BE2C (cell line): ENCODE measurements around the gene TSPAN3.

Experiments
- DNase-seq: peaks from one replicate; pipeline ENCODE4 v3.0.0-alpha.2; 2020
- H3K27me3 ChIP-seq: fragments of 250-450 bp; sonication (Bioruptor Pico); 2 replicates; pipeline ENCODE4 v1.5.1; 2020; ENCODE audit warnings: mild to moderate bottlenecking
- H3K36me3 ChIP-seq: fragments of 250-450 bp; sonication (Bioruptor Pico); 2 replicates; pipeline ENCODE4 v1.5.1; 2020; ENCODE audit warnings: mild to moderate bottlenecking
- H3K4me1 ChIP-seq: fragments of 250-450 bp; sonication (Bioruptor Pico); 2 replicates; pipeline ENCODE4 v1.5.1; 2020
- H3K4me3 ChIP-seq: 2 replicates; pipeline ENCODE4 v1.5.1; 2011; ENCODE audit warnings: low read depth, low read length
- H3K9me3 ChIP-seq: fragments of 250-450 bp; sonication (Bioruptor Pico); 2 replicates; pipeline ENCODE4 v1.5.1; 2020
- TF ChIP-seq, protein P1 (sequence below): IDR thresholded peaks from 2 replicates; pipeline ENCODE4 v1.5.1; 2012; ENCODE audit warnings: mild to moderate bottlenecking, low read depth, low read length

TSPAN3 gene

DNA sequence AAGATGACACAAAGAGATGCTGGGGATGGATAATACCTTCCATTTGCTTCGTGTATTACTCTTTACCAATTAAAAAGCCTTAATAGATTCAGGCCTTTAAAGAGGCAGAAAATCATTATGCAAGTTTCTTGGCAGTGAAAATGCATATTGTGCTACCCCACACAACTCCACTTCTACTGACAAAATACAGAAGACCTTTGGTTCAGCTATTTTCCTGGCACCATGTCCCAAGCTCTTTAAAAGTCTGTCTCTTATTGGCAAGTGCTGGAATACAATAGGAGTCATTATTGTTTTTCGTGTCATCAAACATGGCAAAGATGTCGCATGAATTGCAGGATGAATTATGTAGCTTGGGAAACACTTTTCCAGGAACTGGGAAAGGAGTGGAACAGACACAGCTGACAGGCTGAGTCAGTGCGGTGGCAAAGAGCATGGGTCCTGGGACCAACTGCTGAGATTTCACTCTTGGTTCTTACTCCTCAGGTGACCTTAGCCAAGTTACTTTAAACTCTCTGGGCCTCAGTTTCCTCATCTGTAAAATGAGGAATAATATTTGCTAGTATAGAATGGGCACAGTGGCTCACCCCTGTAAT is 5.5 kb upstream of the TSPAN3 start:
- no peak overlapping the region for H3K4me3 ChIP-seq
- TF ChIP-seq, protein P1, sequence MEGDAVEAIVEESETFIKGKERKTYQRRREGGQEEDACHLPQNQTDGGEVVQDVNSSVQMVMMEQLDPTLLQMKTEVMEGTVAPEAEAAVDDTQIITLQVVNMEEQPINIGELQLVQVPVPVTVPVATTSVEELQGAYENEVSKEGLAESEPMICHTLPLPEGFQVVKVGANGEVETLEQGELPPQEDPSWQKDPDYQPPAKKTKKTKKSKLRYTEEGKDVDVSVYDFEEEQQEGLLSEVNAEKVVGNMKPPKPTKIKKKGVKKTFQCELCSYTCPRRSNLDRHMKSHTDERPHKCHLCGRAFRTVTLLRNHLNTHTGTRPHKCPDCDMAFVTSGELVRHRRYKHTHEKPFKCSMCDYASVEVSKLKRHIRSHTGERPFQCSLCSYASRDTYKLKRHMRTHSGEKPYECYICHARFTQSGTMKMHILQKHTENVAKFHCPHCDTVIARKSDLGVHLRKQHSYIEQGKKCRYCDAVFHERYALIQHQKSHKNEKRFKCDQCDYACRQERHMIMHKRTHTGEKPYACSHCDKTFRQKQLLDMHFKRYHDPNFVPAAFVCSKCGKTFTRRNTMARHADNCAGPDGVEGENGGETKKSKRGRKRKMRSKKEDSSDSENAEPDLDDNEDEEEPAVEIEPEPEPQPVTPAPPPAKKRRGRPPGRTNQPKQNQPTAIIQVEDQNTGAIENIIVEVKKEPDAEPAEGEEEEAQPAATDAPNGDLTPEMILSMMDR: no peak

DNA sequence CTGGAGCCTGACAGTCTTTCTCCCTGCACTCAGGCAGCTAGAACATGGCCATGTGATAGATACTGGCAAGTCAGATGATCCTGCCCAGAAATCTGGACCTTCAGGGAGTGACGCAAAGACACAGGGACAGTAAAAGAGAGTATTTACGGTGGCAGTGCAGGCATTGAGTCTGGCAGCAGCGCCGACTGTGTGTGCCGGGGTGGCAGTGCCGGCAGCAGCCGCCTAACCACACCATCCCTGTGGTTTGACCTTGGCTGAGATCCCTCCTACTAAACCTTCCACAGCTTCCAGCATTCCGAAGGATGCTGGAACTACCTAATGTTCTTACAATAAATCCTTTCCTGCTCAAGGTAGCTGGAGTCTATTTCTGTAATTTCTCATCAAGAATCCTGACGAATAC is 4.6 kb upstream of the TSPAN3 start:
- peak; percentile 50 for DNase-seq

More for the DNA sequence above, 5.5 kb upstream of the TSPAN3 start:
- no peaks in the 10 kb centered on the region; the same call in 1 of the 2 replicates for H3K4me1 ChIP-seq
- DNase-seq: no peak
- no peaks in the 10 kb centered on the region for H3K27me3 ChIP-seq
- H3K36me3 ChIP-seq: no peaks in the 10 kb centered on the region
- no peaks in the 10 kb centered on the region for H3K9me3 ChIP-seq

GRCh38 chr15:77074350-77074749 is 3.4 kb upstream of the TSPAN3 start:
- peaks cover 3% of the 10 kb centered on the region; the same call in 1 of the 2 replicates for H3K4me1 ChIP-seq
- TF ChIP-seq, protein P1: no peak
- no peaks in the 10 kb centered on the region for H3K9me3 ChIP-seq
- H3K27me3 ChIP-seq: no peaks in the 10 kb centered on the region
- H3K36me3 ChIP-seq: peaks cover 10% of the 10 kb centered on the region; the same call in 1 of the 2 replicates
- DNase-seq: no peak
- H3K4me3 ChIP-seq: no peak overlapping the region

More for the DNA sequence above, 4.6 kb upstream of the TSPAN3 start:
- TF ChIP-seq, protein P1: peak; percentile 15; the same call in 1 of the 2 replicates
- H3K4me3 ChIP-seq: no peak overlapping the region
- no peaks in the 10 kb centered on the region for H3K27me3 ChIP-seq
- peaks cover 3% of the 10 kb centered on the region; the same call in 1 of the 2 replicates for H3K4me1 ChIP-seq
- no peaks in the 10 kb centered on the region for H3K36me3 ChIP-seq
- no peaks in the 10 kb centered on the region for H3K9me3 ChIP-seq

GRCh38 chr15:77071305-77072223 is 655 bp upstream of the TSPAN3 start:
- peak overlapping the region; percentile 15; the same call in 1 of the 2 replicates for H3K4me3 ChIP-seq

DNA sequence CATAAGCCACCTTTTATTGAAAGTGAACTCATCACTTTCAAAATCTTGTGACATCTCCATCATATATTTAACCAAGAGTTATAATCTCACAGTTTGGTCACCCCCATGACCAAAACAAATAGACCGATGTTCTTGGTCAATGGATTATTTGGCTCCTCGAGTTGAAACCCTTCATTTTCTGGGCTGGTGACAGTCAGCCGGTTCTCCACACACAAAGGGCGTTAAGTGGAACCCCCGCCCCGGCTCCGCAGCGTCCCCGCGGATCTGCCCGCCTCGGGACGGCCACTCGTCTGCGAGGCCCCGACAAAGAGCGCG is 772 bp downstream of the TSPAN3 start:
- DNase-seq: no peak
- H3K36me3 ChIP-seq: peaks cover 31% of the 10 kb centered on the region
- H3K27me3 ChIP-seq: no peaks in the 10 kb centered on the region
- peak overlapping the region; percentile 72 for H3K4me3 ChIP-seq
- no peaks in the 10 kb centered on the region for H3K9me3 ChIP-seq
- TF ChIP-seq, protein P1: no peak
- H3K4me1 ChIP-seq: peaks cover 8% of the 10 kb centered on the region; the same call in 1 of the 2 replicates

More at GRCh38 chr15:77071305-77072223, 655 bp upstream of the TSPAN3 start:
- Histone ChIP-seq H3K4me1 (peaks cover 8% of the 10 kb centered on the region; the same call in 1 of the 2 replicates), H3K27me3 (no peaks in the 10 kb centered on the region), H3K36me3 (peaks cover 25% of the 10 kb centered on the region), H3K9me3 (no peaks in the 10 kb centered on the region)
- TF ChIP-seq, protein P1: no peak
- no peak for DNase-seq
